Measurements from ENCODE around the gene TSPAN9.

DNA sequence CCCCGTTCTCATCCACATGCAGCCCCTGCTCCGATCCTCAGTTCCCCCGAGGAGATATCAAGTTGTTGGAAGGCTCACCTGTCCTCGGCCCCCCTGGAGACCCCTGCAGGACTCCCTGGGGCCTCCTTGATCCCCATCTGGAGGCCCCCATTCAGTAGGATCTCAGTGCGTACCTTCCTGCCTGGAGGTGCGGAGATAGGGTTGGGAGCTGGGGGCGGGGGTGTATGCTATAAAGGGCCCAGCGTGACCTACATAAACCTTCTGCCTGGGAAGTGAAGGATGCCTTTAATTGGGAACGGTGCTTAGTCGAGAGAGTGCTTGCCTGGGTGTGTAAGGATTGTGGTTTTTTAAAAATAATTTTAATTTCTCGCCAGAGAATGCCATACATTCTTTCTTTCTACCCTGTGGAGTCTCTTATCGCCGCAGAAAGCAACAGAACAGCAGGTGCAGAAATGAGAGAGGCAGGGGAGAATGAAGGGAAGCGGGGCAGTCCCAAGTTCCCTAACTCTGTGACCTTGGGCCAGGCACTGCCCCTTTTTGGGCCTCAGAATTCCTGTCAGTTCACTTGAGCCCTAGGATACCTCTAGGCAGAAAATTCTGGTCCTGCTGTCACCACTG lies 153.7 kb downstream of the TSPAN9 start:
- TF ChIP-seq, protein P1, sequence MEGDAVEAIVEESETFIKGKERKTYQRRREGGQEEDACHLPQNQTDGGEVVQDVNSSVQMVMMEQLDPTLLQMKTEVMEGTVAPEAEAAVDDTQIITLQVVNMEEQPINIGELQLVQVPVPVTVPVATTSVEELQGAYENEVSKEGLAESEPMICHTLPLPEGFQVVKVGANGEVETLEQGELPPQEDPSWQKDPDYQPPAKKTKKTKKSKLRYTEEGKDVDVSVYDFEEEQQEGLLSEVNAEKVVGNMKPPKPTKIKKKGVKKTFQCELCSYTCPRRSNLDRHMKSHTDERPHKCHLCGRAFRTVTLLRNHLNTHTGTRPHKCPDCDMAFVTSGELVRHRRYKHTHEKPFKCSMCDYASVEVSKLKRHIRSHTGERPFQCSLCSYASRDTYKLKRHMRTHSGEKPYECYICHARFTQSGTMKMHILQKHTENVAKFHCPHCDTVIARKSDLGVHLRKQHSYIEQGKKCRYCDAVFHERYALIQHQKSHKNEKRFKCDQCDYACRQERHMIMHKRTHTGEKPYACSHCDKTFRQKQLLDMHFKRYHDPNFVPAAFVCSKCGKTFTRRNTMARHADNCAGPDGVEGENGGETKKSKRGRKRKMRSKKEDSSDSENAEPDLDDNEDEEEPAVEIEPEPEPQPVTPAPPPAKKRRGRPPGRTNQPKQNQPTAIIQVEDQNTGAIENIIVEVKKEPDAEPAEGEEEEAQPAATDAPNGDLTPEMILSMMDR (IDR thresholded peaks at IDR 0.05; ENCODE audit: insufficient read depth, low read length), result no peak
- no peak for TF ChIP-seq SPI1 (IDR thresholded peaks at IDR 0.05; ENCODE audit: borderline replicate concordance, low read depth)
- no peak for TF ChIP-seq GABPA (IDR thresholded peaks at IDR 0.05; ENCODE audit: low read depth)
- no peak for TF ChIP-seq POLR2AphosphoS5 (IDR thresholded peaks at IDR 0.05; ENCODE audit: low read depth)
